22Rv1 (cell line): ENCODE data around the gene MAST4.

Experiments used
- ZFX ChIP-seq: fragments of 450-650 bp; IDR thresholded peaks from 2 replicates; pipeline ENCODE4 v1.6.1; 2017; ENCODE audit warnings: antibody characterized with exemption, borderline replicate concordance
- TF ChIP-seq, protein P1 (sequence below): fragments of 450-650 bp; IDR thresholded peaks from 2 replicates; pipeline ENCODE4 v1.5.1; 2017; ENCODE audit warnings: mild to moderate bottlenecking

DNA sequence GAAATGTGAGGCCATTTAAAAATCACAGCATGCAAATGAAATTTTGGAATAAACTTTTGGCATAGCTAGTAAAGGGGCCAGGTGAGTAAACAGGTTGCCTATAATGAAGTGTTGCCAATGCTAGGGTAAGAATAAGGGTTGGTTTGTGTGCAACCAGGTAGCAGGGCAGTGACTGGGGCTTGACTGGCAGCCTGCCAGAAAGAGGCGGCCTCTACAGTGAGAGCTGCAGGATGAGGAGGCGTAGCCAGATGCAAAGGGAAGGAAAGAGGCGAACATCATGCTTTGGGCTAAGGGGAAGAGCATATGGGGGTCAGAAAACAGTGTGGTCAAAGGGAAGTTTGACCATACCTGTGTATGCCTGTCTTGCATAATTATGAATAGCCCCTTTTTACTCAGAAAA lies 70.6 kb downstream of the MAST4 start:
- TF ChIP-seq, protein P1, sequence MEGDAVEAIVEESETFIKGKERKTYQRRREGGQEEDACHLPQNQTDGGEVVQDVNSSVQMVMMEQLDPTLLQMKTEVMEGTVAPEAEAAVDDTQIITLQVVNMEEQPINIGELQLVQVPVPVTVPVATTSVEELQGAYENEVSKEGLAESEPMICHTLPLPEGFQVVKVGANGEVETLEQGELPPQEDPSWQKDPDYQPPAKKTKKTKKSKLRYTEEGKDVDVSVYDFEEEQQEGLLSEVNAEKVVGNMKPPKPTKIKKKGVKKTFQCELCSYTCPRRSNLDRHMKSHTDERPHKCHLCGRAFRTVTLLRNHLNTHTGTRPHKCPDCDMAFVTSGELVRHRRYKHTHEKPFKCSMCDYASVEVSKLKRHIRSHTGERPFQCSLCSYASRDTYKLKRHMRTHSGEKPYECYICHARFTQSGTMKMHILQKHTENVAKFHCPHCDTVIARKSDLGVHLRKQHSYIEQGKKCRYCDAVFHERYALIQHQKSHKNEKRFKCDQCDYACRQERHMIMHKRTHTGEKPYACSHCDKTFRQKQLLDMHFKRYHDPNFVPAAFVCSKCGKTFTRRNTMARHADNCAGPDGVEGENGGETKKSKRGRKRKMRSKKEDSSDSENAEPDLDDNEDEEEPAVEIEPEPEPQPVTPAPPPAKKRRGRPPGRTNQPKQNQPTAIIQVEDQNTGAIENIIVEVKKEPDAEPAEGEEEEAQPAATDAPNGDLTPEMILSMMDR, result no peak
- TF ChIP-seq ZFX, result no peak
